UCSD-AML1 (cell line): Measurements from ENCODE around the gene TRIM56.
"Not testable (repeated sequence)": the region's sequence is repeated elsewhere in the genome, so short reads cannot be mapped to it uniquely, and the experiment has no call there.

ENCODE experiments used
- DNase-seq: peaks from one replicate; lab custom pipeline; 2025; ENCODE audit not compliant: unreplicated experiment; lab: John Stamatoyannopoulos, UW

TRIM56 gene

DNA sequence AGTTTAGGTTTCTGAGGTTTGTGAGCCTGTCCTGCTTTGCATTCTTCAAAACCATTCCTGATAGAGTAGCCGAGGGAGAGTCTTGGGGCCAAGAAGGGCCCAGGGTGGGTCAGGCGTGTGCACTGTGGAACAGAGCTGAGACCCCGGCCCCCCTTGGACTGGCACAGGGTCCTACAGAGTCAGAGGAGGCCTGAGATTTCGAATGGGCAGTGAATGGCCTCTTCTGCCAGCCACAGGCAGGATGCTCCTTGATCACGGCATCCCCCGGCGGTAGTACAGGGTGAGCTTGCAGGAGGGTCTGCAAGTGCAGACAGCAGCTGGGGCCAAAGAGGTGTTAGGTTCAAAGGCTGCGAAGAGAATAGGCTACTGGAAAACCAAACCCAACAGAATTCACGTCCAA lies 4.6 kb downstream of the TRIM56 start:
- DNase-seq: no peak

DNA sequence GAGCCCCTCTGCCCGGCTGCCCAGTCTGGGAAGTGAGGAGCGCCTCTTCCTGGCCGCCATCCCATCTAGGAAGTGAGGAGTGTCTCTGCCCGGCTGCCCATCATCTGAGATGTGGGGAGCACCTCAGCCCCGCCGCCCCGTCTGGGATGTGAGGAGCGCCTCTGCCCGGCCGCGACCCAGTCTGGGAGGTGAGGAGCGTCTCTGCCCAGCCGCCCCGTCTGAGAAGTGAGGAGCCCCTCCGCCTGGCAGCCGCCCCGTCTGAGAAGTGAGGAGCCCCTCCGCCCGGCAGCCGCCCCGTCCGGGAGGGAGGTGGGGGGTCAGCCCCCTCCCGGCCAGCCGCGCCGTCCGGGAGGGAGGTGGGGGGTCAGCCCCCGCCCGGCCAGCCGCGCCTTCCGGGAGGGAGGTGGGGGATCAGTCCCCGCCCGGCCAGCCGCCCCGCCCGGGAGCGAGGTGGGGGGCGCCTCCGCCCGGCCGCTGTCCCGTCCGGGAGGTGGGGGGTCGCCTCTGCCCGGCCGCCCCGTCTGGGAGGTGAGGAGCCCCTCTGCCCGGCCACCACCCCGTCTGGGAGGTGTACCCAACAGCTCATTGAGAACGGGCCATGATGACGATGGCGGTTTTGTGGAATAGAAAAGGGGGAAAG lies 7.1 kb downstream of the TRIM56 start:
- DNase-seq: not testable (repeated sequence)

DNA sequence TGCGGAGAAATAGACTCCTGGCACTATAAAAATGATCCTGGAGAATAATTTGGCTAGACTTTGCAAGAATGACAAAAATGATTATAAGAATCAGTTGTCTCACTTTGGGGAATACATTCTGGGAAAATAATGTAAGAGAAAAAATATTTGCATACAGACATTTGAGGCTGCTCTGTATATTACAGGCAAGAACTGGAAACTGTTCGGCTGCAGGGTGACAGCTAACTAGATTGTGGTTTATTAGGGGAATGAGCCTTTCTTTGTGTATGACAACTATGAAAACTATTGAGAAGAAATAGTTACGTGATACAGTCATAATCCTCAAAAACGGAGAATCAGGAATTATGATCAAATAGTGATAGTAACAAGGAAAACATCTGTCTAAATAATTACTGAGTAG lies 8.6 kb downstream of the TRIM56 start:
- DNase-seq: no peak

DNA sequence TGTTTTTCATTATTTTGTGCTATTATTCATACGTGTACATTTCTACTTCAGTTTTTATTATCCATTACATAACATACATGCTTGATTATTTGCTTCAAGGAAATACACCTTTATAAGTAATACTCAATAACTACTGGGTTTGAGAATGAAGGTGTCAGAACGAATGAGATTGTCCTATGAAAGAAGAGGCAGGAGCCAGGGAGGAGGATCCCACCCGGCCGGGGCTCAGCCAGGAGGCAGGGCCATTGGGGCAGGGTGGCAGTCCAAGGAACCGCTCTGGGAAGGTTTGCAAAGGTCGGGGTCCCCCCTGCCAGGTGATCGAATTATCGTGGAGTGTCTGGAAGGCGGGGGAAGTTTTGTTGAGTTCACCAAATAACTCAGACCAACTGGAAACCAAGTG lies 9.1 kb downstream of the TRIM56 start:
- no peak for DNase-seq

DNA sequence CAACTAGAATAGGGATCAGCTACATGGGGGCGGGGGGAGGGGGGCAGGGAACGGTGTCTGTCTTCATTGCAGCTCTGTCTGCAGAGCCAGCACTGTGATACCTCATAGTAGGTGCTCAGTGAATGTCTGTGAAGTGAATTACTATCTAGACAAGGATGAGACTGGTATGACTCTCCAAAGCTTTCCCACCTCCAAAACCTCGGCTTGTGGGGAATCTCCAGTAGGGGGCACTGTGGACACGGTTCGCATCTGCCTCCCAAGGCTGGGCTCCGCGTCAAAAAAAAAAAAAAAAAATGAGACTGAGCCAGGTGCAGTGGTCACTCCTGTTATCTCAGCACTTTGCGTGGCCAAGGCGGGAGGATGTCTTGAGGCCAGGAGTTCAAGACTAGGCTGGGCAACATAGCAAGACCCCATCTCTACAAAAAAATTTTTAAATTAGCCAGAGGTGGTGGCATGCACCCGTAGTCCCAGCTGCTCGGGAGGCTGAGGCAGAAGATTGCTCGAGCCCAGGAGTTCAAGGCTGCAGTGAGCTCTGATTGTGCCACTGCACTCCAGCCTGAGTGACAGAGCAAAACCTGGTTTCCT lies 9.6 kb downstream of the TRIM56 start:
- DNase-seq: peak; percentile 24

DNA sequence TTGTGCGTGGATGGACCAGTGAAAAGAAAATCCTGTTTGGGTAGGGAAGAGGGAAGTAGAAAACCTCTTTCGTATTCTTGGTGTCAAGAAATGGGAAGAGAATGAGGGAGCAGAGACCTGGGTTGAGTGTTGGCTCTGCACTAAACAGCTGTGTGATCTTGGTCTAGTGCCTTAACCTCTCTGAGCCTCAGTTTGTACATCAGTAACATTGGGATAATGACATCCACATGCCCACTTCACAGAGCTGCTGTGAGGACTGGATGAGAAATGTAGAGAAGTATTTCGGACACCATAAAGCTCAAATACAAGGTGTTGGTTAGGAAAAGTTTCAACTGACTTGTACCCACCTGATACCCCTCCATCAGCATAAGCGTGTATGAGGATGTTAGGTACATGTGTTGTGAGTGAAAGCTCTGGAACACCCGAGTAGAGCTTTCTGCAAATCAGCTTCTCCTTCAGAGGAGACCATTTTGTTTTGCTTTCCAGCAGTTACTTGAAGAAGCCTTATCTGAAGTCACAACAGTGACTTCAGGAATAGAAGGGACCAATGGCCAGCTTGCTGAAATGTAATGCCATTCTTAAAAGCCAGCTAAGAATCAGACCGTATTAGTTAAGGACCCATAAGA lies 11.2 kb downstream of the TRIM56 start:
- no peak for DNase-seq

DNA sequence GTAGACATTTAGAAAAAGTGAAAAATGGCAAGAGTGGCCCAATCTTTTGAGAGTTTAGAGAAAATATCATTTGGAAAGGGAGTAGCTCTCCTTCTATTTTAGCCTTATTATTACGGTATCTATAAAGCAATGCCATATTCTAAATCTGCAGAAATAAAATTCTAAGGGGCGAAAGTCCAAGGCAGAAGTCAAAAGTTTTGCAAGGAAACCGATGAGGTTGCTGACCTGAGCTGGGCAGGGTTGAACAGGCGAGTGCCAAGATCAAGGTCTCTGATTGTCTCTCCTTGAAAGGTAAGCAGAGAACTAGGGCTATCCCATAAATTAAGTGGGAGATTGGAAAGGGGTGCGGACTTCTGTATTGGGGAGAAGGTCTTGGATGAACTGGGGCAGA lies 11.7 kb downstream of the TRIM56 start:
- no peak for DNase-seq

DNA sequence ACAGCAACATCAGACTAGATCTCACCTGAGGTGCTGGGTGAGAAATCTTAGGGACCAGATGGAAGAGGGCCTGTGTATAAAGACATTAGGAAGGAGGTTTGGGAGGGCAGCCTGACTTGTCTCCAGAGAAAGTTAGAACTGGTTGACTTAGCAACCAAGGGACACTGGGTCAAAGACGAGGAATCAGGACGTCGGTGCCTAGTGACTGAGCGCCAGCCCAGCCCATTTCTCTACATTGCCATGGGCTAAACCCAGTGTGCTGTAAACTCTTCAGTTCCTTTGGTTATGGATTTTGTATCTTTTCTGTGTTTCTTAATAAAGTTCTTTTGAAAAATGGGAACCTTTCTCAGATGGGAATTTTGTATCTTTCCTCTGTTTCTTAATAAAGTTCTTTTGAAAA lies 12.3 kb downstream of the TRIM56 start:
- DNase-seq: no peak

DNA sequence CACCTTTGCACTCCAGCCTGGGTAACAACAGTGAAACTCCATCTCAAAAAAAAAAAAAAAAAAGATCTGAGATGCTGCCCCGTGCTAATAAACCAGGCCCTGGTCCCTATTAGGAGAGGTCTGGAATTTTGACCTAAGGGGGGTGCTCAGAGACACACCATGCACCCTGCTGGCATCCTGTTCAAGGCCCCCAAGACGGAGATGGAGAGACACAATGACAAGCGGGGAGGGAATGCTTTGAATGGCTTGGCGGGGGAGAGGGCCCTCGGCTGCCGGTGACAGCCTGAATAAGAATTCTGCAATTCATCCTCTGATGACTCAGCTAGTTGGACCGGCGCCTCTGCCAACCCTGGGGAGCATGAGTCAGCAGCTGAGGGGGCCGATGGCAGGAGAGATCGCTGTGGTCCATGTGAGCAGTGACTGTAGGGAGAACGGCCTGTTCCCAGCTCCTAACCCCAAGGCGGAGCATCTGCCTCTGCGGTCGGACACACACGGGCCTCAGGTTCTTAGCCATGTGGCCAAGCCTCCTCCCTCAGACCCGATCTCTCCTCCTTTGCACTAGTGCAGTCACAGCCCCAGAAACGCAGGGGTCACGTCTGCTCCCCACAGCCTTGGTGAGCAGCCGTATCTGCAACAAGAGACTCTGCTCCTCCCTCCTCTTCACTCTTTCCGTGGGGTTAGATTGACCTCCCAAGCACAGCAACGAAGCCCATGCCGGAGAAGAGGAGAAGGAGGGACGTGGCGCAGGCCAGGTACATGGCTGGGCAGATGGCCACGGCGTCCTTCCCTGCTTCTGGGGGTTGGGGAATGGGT lies 14.9 kb downstream of the TRIM56 start:
- DNase-seq: peak; percentile 76

DNA sequence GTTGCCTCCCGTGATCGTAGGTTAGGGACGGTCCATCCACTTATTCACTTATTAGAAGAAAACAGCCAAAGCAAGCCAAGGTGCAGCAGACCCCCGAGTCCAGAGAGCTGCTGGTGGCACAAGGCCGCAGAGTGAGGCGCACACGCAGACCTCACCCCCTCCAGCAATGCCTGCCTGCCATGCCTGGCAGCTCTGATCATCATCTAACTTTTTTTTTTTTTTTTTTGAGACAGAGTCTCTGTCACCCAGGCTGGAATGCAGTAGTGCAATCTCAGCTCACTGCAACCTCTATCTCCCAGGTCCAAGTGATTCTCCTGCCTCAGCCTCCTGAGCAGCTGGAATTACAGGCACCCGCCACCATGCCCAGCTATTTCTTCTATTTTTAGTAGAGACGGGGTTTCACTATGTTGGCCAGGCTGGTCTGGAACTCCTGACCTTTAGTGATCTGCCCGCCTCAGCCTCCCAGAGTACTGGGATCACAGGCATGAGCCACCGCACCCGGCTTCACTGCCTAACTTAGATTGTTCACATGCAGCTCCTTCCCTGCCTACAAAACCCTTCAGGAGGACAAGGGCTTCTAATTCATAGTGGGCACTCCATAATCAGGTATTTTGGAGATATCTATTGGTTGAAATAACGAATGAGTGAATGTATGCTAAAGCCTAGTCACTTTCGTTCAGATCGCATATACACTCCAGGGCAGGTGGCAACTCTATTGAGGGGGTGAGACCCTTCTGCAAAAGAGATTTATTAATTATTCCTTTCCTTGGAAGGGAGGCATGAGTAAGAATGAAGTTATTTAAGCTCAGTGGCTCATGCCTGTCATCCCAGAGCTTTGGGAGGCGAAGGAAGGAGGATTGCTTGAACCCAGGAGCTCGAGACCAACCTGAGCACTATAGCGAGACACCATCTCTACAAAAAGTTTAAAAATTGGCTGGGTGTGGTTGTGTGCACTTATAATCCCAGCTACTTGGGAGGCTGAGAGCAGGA lies 15.9 kb downstream of the TRIM56 start:
- no peak for DNase-seq

DNA sequence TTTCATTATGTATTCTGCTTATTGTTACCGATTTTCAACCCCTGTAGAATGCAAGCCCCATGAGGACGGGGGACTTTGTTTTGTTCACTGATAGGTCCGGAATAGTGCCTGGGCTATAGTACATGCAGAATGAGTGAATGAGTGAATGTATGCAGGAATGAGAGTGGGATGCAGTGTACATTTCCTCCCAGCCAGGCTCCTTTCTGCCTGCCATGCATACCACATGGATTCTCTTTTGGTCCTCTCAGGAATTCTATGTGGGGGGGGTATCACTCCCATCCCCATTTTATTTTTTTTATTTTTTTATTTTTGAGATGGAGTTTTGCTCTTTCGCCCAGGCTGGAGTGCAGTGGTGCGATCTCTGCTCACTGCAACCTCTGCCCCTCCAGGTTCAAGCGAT lies 16.7 kb downstream of the TRIM56 start:
- DNase-seq: no peak

DNA sequence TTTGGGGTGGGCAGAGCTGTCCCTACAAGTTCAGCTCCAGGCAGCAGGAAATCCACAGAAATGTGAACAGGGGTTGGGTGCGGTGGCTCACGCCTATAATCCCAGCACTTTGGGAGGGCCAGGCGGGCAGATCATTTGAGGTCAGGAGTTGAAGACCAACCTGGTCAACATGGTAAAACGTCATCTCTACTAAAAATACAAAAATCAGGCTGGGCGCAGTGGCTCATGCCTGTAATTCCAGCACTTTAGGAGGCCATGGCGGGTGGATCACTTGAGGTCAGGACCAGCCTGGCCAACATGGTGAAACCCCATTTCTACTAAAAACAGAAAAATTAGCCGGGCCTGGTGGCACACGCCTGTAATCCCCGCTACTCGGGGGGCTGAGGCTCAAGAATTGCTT lies 18.4 kb downstream of the TRIM56 start:
- not testable (repeated sequence) for DNase-seq

DNA sequence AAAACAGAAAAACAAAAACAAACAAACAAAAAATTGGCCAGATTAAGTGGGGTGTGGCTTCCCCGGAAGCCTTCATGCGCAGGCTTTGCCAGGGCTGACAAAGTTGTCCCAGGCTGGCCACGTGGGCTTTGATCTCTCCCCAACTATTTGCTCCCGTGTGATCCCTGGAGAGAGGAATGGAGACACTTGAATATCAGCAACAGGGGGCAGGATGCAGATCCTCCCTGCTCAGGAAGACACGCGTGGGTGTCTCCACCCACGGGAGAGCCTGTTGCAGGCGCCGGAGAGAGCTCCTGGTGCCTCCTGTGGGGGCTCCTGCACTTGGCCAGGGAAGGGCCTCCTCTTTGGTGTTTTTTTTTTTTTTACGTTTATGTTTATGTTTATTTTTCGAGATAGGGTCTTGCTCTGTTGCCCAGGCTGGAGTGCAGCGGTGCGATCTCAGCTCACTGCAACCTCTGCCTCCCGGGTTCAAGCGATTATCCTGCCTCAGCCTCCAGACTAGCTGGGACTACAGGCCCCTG lies 19.0 kb downstream of the TRIM56 start:
- DNase-seq: no peak

DNA sequence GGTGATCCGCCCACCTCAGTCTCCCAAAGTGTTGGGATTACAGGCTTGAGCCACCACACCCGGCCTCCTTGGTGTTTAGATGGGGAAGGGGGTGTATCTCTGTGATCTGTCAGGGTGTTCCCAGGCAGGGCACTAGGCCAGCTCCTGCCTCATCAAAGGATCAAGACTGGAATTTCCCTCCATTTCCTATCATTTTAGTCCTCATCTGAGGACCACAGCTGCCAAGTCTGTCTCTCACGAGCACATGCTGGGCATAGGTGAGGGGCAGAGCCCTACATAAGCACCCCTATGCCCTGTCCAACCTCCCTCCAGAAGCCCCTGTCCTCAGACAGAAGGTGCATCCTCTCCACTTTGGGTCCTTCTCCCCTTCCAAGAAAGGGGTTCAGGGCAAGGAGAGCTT lies 19.5 kb downstream of the TRIM56 start:
- DNase-seq: no peak

DNA sequence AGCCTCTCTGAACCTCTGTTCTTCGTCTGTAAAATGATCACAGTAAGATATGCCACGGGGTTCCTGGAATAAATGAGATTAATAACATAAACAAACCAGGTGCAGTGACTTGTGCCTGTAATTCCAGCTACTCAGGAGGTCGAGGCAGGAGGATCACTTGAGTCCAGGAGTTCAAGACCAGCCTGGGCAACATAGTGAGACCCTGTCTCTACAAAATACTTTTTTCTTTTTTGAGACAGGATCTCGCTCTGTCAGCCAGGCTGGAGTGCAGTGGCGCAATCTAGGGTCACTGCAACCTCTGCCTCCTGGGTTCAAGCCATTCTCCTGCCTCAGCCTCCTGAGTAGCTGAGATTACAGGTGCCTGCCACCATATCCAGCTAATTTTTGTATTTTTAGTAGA lies 20.0 kb downstream of the TRIM56 start:
- not testable (repeated sequence) for DNase-seq

DNA sequence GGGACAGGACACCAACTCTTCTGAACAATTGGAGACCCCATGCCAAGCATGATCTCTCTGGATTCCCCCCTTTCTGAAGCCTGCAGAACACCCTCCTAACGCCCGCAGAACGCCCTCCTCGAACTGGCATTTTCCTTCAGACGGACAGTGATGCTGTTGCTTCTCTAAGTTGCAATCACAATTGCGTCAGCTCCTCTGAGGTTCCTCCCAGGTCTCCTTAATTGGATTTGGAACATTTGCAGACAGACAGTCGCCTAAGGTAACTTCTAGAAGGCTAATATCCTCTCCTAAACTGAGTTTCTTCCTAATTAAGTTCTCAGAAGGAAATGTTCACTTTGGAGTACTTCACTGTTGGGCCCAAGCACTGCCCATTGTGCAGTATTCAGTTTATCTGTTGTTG lies 21.1 kb downstream of the TRIM56 start:
- DNase-seq: no peak

DNA sequence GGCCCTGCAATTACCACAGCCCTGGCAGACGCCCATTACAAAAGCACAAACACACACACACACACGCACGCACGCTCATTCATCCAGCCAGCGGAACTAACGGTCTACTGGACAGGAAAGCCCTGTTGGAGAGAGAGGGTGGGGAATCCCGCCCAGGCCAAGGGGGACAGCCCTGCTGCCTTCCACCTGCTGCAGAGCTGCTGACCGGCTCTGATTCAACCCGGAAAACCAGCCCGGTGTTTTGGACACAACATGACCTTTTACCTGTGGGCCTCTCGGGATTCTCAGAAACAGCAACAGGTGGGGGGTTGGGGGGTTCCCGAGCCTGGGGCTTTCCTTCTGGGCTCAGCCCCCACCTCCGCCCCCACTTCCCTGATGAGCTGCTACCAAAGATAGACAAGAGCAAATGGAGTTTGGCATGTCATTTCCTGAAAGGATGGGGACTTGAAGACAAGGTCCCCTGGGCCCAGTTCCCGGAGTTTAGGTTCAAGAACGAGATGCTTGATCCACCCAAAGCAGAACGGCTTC lies 23.1 kb downstream of the TRIM56 start:
- peak; percentile 11 for DNase-seq

DNA sequence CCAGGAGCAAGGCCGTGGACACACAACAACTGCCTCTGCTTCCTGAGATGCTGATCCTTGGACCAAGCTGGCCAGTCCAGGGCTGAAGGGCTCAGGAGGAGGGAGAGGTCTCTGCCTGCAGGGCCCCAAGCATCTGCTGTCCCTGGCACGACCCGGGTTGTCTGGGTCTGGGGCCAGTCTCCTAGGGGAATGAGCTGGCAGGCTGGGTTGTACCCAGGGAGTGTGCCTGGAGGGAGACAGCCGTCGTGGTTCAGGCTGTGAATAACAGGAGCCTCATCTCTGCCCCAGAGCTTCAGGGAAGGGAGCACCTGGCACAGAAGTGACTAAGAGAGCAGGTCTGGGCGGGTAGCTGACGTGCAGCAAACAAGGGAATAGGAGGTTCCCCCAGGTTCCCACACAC lies 23.7 kb downstream of the TRIM56 start:
- DNase-seq: no peak

DNA sequence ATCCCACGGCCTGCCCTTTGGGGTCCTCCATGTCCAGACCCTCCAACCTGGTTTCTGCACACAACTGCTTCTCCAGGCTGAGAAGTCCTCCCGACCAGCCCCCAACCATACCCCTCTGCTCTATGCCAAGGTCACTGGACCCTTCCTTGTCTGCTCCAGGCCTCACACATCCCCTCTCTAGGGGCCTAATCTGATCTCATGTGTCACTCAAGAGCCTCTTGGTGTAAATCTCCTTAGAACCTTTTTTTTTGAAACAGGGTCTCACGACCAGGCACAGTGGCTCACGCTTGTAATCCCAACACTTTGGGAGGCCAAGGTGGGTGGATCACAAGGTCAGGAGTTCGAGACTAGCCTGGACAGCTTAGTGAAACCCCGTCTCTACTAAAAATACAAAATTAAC lies 24.1 kb downstream of the TRIM56 start:
- no peak for DNase-seq

DNA sequence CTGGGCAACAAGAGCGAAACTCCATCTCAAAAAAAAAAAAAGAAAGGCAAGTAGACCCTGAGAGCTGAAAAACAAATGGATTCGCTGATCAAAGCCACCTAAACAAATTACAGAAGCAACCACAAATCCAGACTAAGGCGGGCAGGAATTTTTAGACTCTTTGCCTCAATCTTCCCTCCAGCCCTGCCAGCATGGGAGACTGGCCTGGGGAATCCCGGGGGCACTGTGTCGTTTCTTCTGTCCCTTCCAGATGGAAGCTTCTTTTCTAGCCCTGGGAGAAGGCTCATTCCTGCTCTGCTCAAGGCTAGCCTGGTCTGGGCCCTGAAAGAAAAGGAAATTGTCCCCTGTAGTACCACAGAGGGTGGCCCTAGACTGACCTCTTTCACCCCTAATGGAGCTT lies 26.0 kb downstream of the TRIM56 start:
- DNase-seq: no peak
